GM19452 (cell line): ENCODE data around the gene RESF1.

Experiments
- ATAC-seq: cut with Tn5 transposase; IDR thresholded peaks from one replicate; pipeline ENCODE4 v1.9.1; 2021; ENCODE audit not compliant: unreplicated experiment

Gene RESF1

DNA sequence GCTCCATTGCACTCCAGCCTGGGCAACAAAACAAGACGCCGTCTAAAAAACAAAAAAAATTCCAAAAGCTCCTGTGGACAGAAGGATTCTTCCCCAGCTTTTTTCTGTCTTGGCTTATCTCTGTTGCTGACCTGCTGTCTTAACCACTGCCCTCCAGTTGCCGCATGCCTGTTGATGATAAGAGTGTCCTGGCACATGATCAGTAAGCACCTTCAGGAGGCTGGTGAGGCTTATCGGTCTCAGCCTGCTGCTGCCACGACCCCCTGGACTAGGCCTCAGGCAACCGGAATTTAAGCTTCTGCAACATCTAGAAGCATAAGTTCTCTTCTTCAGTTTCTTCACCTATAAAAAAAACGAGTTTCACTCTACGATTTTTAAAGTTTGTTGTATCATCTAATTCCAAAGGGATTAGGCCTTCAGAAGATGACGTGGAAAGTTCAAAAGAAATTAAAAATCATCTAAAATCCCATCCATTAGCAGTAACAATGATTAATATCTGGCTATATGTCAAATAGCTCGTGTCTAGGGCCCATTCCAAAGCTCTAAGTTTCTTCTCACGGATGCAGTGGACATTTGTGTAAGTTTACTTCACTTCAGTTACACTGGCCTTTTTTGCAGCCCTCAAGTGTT, 46.4 kb downstream of the RESF1 start:
- ATAC-seq, result no peak
